GM12891 (cell line): ENCODE results near the gene SPDYE6.
A peak's percentile ranks its signal among the peaks of the same experiment; 100 is the strongest.

Experiments
- DNase-seq: peaks from one replicate; pipeline ENCODE4 v3.0.0; 2011; ENCODE audit warnings: low spot score; ENCODE audit not compliant: insufficient read length
- FAIRE-seq: peaks from 2 replicates; lab custom pipeline; 2011; peaks lifted over from hg19 to GRCh38; lab: Jason Lieb, UNC
- PAX5 ChIP-seq: IDR thresholded peaks from 2 replicates; pipeline ENCODE4 v1.6.1; 2011; ENCODE audit warnings: low read length, moderate library complexity, mild to moderate bottlenecking; ENCODE audit not compliant: insufficient read depth, severe bottlenecking
- POLR2A ChIP-seq: IDR thresholded peaks from 2 replicates; pipeline ENCODE4 v1.6.1; 2011; ENCODE audit warnings: low read depth, low read length, control low read depth
- POLR2AphosphoS5 ChIP-seq: IDR thresholded peaks from 2 replicates; pipeline ENCODE4 v1.6.1; 2011; ENCODE audit warnings: low read depth, low read length, control low read depth
- POU2F2 ChIP-seq: IDR thresholded peaks from 2 replicates; pipeline ENCODE4 v1.6.1; 2011; ENCODE audit warnings: low read depth, mild to moderate bottlenecking, control low read depth, low read length, moderate library complexity
- SPI1 ChIP-seq: IDR thresholded peaks from 2 replicates; pipeline ENCODE4 v1.6.1; 2011; ENCODE audit warnings: low read depth, low read length, control low read depth
- TAF1 ChIP-seq: IDR thresholded peaks from 2 replicates; pipeline ENCODE4 v1.6.1; 2011; ENCODE audit warnings: low read depth, low read length, control low read depth

SPDYE6 gene

GRCh38 chr7:102323914-102324195 is 32.4 kb downstream of the SPDYE6 start:
- FAIRE-seq: no peak
- DNase-seq: no peak
- TF ChIP-seq POLR2AphosphoS5 (no peak), PAX5 (no peak), TAF1 (no peak), SPI1 (no peak), POLR2A (no peak), POU2F2 (no peak)

- no peak for FAIRE-seq
- TF ChIP-seq POLR2A (no peak), TAF1 (no peak), POLR2AphosphoS5 (no peak)
- peak; percentile 15 for DNase-seq
Observed at GRCh38 chr7:102322202-102322715, 34.0 kb downstream of the SPDYE6 start.

GRCh38 chr7:102321351-102322201 is 34.7 kb downstream of the SPDYE6 start:
- DNase-seq: no peak
- no peak for TF ChIP-seq POU2F2
- TF ChIP-seq SPI1: no peak
- TF ChIP-seq PAX5: no peak
- no peak for TF ChIP-seq POLR2AphosphoS5
- TF ChIP-seq POLR2A: no peak
- TF ChIP-seq TAF1: no peak
- no peak for FAIRE-seq

- peak; percentile 16 for DNase-seq
- TF ChIP-seq POU2F2 (peak; percentile 58; the same call in 1 of the 2 replicates), POLR2AphosphoS5 (no peak)
- peak; percentile 88 for FAIRE-seq
Observed at GRCh38 chr7:102320601-102321350, 35.5 kb downstream of the SPDYE6 start.

GRCh38 chr7:102320181-102320580 is 36.1 kb downstream of the SPDYE6 start:
- TF ChIP-seq PAX5: no peak
- TF ChIP-seq POLR2A: no peak
- TF ChIP-seq TAF1: no peak
- no peak for TF ChIP-seq POLR2AphosphoS5
- no peak for TF ChIP-seq SPI1
- no peak for TF ChIP-seq POU2F2
- FAIRE-seq: no peak
- peak; percentile 13 for DNase-seq

GRCh38 chr7:102319671-102320070 is 36.6 kb downstream of the SPDYE6 start:
- TF ChIP-seq POLR2AphosphoS5 (no peak), PAX5 (no peak), POU2F2 (no peak), POLR2A (no peak), TAF1 (no peak), SPI1 (no peak)
- FAIRE-seq (no peak), DNase-seq (peak; percentile 6)

- DNase-seq: peak; percentile 25
- FAIRE-seq: no peak
Observed at GRCh38 chr7:102318482-102318971, 37.7 kb downstream of the SPDYE6 start.

GRCh38 chr7:102317231-102318059 is 38.8 kb downstream of the SPDYE6 start:
- DNase-seq: peak; percentile 49
- TF ChIP-seq TAF1: no peak
- no peak for TF ChIP-seq SPI1
- TF ChIP-seq POLR2AphosphoS5: no peak
- no peak for TF ChIP-seq PAX5
- no peak for TF ChIP-seq POU2F2
- no peak for TF ChIP-seq POLR2A
- no peak for FAIRE-seq

More at GRCh38 chr7:102318482-102318971, 37.7 kb downstream of the SPDYE6 start:
- no peak for TF ChIP-seq POLR2A
- no peak for TF ChIP-seq PAX5
- no peak for TF ChIP-seq TAF1
